ENCODE measurements around the gene DSCAM. TPM values are rescaled to one million over a fixed set of nuclear protein-coding genes. Genes with fewer than 3 reads are reported as not detected.

DSCAM gene
- total RNA-seq, 1 experiment from 2014 or later, result 0.13 TPM

- Mint-ChIP-seq H3K4me1 (peaks cover 2% of the 10 kb centered on the region; the same call in 1 of the 2 replicates), H3K27ac (no peak overlapping the region), H3K4me3 (no peak overlapping the region), H3K36me3 (no peaks in the 10 kb centered on the region), H3K9me3 (peaks cover 8% of the 10 kb centered on the region; the same call in 1 of the 2 replicates), H3K27me3 (ENCODE audit: low read depth) (no peaks in the 10 kb centered on the region)
- DNase-seq (ENCODE audit: low spot score), result no peak
- ATAC-seq, result no peak
- TF ChIP-seq PRDM15 (CRISPR knock-in tag; IDR thresholded peaks at IDR 0.05) (no peak), ZNF532 (CRISPR knock-in tag; IDR thresholded peaks at IDR 0.05; ENCODE audit: borderline replicate concordance) (no peak), FOXP4 (CRISPR knock-in tag; IDR thresholded peaks at IDR 0.05) (no peak), RELA (CRISPR knock-in tag; IDR thresholded peaks at IDR 0.05; ENCODE audit: borderline replicate concordance) (no peak), CREM (CRISPR knock-in tag; IDR thresholded peaks at IDR 0.05) (no peak), HMGXB4 (CRISPR knock-in tag; IDR thresholded peaks at IDR 0.05) (no peak), ZNF317 (CRISPR knock-in tag; IDR thresholded peaks at IDR 0.05; ENCODE audit: borderline replicate concordance, low read depth) (no peak)
- ChIA-PET CTCF (no interaction called here), POLR2A (no interaction called here)
These were observed 86.1 kb downstream of the DSCAM start for GRCh38 chr21:40760821-40761220.

- ChIA-PET CTCF (no interaction called here), POLR2A (no interaction called here)
- Mint-ChIP-seq H3K9me3 (peaks cover under 1% of the 10 kb centered on the region; the same call in 1 of the 2 replicates), H3K4me3 (no peak overlapping the region), H3K4me1 (no peaks in the 10 kb centered on the region), H3K27me3 (ENCODE audit: low read depth) (no peaks in the 10 kb centered on the region), H3K36me3 (no peaks in the 10 kb centered on the region), H3K27ac (no peak overlapping the region; the same call in 1 of the 2 replicates)
- no peak for TF ChIP-seq ATF1 (CRISPR knock-in tag; IDR thresholded peaks at IDR 0.05)
- ATAC-seq, result no peak
- DNase-seq (ENCODE audit: low spot score), result no peak
These were observed 87.9 kb downstream of the DSCAM start for GRCh38 chr21:40759061-40759460.

GRCh38 chr21:40757366-40757765 is 89.6 kb downstream of the DSCAM start:
- no peaks in the 10 kb centered on the region for H3K36me3 Mint-ChIP-seq
- ChIA-PET POLR2A (no interaction called here), CTCF (no interaction called here)
- no peaks in the 10 kb centered on the region for H3K4me1 Mint-ChIP-seq
- H3K9me3 Mint-ChIP-seq, result no peaks in the 10 kb centered on the region
- no peak for ATAC-seq
- no peak for DNase-seq (ENCODE audit: low spot score)
- H3K27ac Mint-ChIP-seq, result no peak overlapping the region
- H3K4me3 Mint-ChIP-seq, result no peak overlapping the region
- H3K27me3 Mint-ChIP-seq (ENCODE audit: low read depth), result no peaks in the 10 kb centered on the region
- TF ChIP-seq USF2 (CRISPR knock-in tag; IDR thresholded peaks at IDR 0.05) (no peak), E2F4 (CRISPR knock-in tag; IDR thresholded peaks at IDR 0.05; ENCODE audit: borderline replicate concordance, low read depth) (no peak), NFYB (CRISPR knock-in tag; conservative IDR thresholded peaks at IDR 0.05; ENCODE audit: low read depth) (no peak), E2F5 (CRISPR knock-in tag; IDR thresholded peaks at IDR 0.05) (no peak), CBFB (CRISPR knock-in tag; IDR thresholded peaks at IDR 0.05; ENCODE audit: low read depth) (no peak), ZMAT4 (CRISPR knock-in tag; IDR thresholded peaks at IDR 0.05) (no peak), PRRX2 (CRISPR knock-in tag; IDR thresholded peaks at IDR 0.05) (no peak), SP1 (CRISPR knock-in tag; conservative IDR thresholded peaks at IDR 0.05) (no peak), TP53 (CRISPR knock-in tag; IDR thresholded peaks at IDR 0.05) (no peak)
